Breast epithelium (tissue), 3 donors: ENCODE measurements around the gene FUT3.

ENCODE experiments used
- POLR2A ChIP-seq: fragments of 450-650 bp; IDR thresholded peaks from one replicate; pipeline ENCODE4 v1.6.1; 2016; ENCODE audit warnings: antibody characterized with exemption, mild to moderate bottlenecking, moderate library complexity
- TF ChIP-seq, protein P1 (sequence below), 3 donors: fragments of 450-650 bp; IDR thresholded peaks; one replicate each; pipeline ENCODE4 v1.5.1; 2016 to 2017; ENCODE audit warnings: antibody characterized with exemption in 3 of 3, mild to moderate bottlenecking in 3 of 3, moderate library complexity in 3 of 3

DNA sequence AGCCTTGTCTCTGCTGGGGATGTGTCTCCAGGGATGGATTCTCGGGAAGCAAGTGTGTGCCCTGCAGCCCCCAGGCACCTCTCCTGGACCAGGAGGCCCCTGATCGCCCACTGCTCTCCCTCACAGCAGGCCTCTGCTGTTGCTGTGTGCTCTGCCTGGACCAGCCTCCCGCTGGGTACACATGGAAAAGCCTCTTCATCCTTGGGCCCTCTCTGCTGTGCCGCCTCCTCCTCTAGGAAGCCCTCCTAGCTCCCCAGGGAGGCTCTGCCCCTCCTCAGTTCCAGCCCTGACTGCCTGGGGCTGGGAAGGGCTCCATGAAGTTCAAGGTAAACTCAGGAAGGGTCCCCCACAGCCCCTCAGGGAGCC, 40.3 kb upstream of the FUT3 start:
- no peak for TF ChIP-seq POLR2A
- TF ChIP-seq, protein P1, sequence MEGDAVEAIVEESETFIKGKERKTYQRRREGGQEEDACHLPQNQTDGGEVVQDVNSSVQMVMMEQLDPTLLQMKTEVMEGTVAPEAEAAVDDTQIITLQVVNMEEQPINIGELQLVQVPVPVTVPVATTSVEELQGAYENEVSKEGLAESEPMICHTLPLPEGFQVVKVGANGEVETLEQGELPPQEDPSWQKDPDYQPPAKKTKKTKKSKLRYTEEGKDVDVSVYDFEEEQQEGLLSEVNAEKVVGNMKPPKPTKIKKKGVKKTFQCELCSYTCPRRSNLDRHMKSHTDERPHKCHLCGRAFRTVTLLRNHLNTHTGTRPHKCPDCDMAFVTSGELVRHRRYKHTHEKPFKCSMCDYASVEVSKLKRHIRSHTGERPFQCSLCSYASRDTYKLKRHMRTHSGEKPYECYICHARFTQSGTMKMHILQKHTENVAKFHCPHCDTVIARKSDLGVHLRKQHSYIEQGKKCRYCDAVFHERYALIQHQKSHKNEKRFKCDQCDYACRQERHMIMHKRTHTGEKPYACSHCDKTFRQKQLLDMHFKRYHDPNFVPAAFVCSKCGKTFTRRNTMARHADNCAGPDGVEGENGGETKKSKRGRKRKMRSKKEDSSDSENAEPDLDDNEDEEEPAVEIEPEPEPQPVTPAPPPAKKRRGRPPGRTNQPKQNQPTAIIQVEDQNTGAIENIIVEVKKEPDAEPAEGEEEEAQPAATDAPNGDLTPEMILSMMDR (IDR thresholded peaks at IDR 0.05): no peak
